Neural cell (in vitro differentiated cells): ENCODE data around the gene PUM1.

ENCODE experiments used
- TAF1 ChIP-seq: IDR thresholded peaks from 2 replicates; pipeline ENCODE4 v1.6.1; 2012; ENCODE audit warnings: low read depth
- TF ChIP-seq, protein P1 (sequence below): fragments of 450-650 bp; IDR thresholded peaks from 2 replicates; pipeline ENCODE4 v1.5.1; 2014; ENCODE audit warnings: antibody characterized with exemption, mild to moderate bottlenecking, moderate library complexity; ENCODE audit not compliant: poor library complexity, severe bottlenecking

DNA sequence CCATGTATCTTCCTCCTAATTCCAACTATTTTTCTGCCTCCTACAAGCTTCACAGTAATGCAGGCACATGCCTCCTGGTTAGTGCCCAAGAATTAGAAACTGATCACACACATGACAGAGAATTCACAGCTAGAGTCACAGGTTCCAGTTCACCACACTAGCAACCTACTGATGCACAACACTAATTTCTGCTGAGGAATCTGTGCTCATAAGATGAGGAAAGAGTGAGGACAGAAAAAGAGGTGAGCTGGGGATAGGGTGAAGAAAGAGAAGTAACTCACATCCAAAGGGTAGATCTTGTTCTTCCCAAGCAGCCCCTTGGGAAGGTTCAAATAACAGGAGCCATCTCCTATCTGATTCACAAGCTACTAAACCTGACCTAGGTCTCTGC, 61.3 kb downstream of the PUM1 start:
- TF ChIP-seq TAF1, result no peak
- TF ChIP-seq, protein P1, sequence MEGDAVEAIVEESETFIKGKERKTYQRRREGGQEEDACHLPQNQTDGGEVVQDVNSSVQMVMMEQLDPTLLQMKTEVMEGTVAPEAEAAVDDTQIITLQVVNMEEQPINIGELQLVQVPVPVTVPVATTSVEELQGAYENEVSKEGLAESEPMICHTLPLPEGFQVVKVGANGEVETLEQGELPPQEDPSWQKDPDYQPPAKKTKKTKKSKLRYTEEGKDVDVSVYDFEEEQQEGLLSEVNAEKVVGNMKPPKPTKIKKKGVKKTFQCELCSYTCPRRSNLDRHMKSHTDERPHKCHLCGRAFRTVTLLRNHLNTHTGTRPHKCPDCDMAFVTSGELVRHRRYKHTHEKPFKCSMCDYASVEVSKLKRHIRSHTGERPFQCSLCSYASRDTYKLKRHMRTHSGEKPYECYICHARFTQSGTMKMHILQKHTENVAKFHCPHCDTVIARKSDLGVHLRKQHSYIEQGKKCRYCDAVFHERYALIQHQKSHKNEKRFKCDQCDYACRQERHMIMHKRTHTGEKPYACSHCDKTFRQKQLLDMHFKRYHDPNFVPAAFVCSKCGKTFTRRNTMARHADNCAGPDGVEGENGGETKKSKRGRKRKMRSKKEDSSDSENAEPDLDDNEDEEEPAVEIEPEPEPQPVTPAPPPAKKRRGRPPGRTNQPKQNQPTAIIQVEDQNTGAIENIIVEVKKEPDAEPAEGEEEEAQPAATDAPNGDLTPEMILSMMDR, result no peak
